ENCODE data around the gene FAM227B. TPM values are rescaled to one million over a fixed set of nuclear protein-coding genes. Genes with fewer than 3 reads are reported as not detected.

Gene FAM227B
- total RNA-seq, 2 donors from 2014 or later = 3.9 to 8.0 TPM

DNA sequence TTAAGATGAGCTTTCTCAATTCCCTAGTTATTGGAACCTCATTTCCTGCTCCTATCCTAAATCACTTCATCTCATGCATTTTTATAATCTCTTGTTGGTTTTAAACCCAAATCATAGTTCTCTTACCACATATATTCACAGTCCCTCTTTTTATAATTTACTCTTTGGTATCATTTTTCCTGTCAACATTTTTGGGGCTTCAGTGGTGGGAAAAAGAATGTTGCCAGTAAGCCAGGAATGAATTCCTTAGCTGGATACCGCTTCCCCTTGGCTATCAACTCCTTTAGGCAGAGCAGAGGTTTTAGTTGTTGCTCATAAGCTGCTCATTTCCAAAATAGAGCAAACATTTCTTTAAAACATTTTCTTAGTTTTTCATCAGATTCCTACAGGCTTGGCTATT is 338.3 kb downstream of the FAM227B start:
- no peak for DNase-seq (ENCODE audit: low spot score)
- intact Hi-C loops (cut with DNase I) = no loop called here

DNA sequence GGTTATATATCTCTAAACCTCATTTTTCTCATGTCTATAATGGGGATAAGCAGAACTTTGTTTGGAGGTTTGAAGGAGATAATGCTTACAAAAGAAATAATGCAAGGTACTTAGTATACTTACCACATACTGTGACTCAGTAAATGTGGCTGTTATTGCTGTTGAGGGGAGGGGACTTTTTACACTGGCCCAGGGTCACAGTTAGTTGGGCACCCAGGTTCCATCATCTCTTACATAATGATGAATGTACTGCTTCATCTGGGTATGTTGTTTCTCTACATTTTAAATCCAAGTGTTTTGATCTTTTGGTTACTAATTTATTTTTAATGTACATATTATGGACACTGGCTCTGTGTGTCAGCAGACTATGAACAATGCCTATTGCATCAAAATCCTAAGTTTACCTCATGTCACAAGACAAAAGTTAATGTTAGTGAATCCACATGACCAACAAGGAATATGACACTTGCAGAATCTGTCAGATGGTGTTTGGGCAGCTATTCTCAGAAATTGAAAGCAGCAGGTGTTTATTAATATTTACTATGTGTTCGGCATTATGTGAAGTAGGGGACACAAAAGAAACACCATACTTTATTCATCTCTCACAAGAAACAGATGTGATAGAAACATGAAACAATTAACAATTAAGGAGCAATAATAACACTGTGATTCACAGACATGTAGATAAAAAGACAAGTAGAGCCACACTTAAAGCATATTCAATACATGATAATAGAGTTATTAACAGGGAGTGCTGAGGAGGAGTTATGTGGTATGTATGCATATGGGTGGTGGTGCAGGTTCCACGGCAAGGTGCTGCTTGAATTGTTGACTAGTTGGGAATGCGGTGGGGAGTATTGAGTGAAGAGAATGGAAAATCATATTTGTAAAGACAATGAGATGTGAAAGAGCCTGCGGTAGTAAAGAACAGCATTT is 340.8 kb downstream of the FAM227B start:
- intact Hi-C loops (cut with DNase I) = loop anchor here in 1 of 2 donors (2.0 kb wide), 1 partner anchor 39 kb away; no protein-coding TSS in a partner anchor
- DNase-seq (ENCODE audit: low spot score) = no peak

DNA sequence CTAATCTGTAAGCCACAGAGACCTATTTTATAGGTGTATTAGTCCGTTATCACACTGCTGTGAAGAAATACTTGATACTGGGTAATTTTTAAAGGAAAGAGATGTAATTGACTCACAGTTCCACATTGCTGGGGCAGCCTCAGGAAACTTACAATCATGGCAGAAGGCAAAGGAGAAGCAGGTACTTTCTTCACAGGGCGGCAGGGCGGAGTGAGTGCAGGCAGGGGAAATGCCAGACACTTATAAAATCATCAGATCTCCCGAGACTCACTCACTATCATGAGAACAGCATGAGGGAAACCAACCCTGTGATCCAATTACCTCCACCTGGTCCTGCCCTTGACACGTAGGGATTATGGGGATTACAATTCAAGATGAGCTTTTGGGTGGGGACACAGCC is 341.9 kb downstream of the FAM227B start:
- intact Hi-C loops (cut with DNase I) = no loop called here
- no peak for DNase-seq (ENCODE audit: low spot score)

Other genes starting within 250 kb of the FAM227B start
- gene FGF7, start 197.6 kb downstream of the FAM227B start, total RNA-seq = 100 to 1,000 TPM; 125 to 183 TPM
- 10 to 100 TPM; 45.2 to 49.1 TPM for gene DTWD1, start 230 bp upstream of the FAM227B start, total RNA-seq